Thoracic aorta (tissue), 2 donors: ENCODE data around the gene KIF27. TPM values are rescaled to one million over a fixed set of nuclear protein-coding genes. Genes with fewer than 3 reads are reported as not detected.

Experiments
- ATAC-seq: fragments of 150-250 bp; one replicate; pipeline ENCODE4 v1.8.0; 2017; ENCODE audit warnings: low read depth; ENCODE audit not compliant: insufficient number of reproducible peaks, low FRiP score
- DNase-seq: peaks from one replicate; pipeline ENCODE4 v3.0.0-alpha.2; 2020; ENCODE audit warnings: low spot score
- H3K27ac ChIP-seq, 2 donors: fragments of 200-600 bp; sonication (generic); 1 replicate in 1 of 2; 2 replicates in 1 of 2; pipeline ENCODE4 v1.5.1; 2016; ENCODE audit warnings: mild to moderate bottlenecking in 2 of 2, moderate library complexity in 2 of 2
- H3K27me3 ChIP-seq: fragments of 200-600 bp; sonication (generic); replicated peaks from 2 replicates; pipeline ENCODE4 v1.6.0; 2016; ENCODE audit warnings: mild to moderate bottlenecking; ENCODE audit not compliant: insufficient read depth
- H3K36me3 ChIP-seq: fragments of 200-600 bp; sonication (generic); one replicate; pipeline ENCODE4 v1.5.1; 2016
- H3K4me1 ChIP-seq, 2 donors: fragments of 200-600 bp; sonication (generic); 1 replicate in 1 of 2; 2 replicates in 1 of 2; pipeline versions ENCODE4 v1.5.1 to v1.6.0; 2016; ENCODE audit warnings: low read depth in 2 of 2, mild to moderate bottlenecking in 1 of 2; ENCODE audit not compliant: control insufficient read depth in 1 of 2
- H3K4me3 ChIP-seq: fragments of 200-600 bp; sonication (generic); 2 replicates; pipeline ENCODE4 v1.5.1; 2016; ENCODE audit warnings: mild to moderate bottlenecking
- H3K9me3 ChIP-seq: fragments of 200-600 bp; sonication (generic); 2 replicates; pipeline ENCODE4 v1.5.1; 2016
- CTCF ChIP-seq: fragments of 200-600 bp; sonication (generic); IDR thresholded peaks from one replicate; pipeline ENCODE4 v1.5.1; 2019; ENCODE audit warnings: antibody characterized with exemption
- total RNA-seq, 2 donors: library from RNA; depleted of rRNA; stranded (reverse); fragments of >200 nt; gene quantifications; one replicate each; pipeline versions ENCODE4 v1.1.0 to v1.2.3, GENCODE V29; 2016

Gene KIF27
- total RNA-seq, 2 donors from 2014 or later = 2.3 to 4.3 TPM

GRCh38 chr9:83932851-83933250 is 11.6 kb upstream of the KIF27 start:
- Histone ChIP-seq H3K9me3 (no peaks in the 10 kb centered on the region), H3K27me3 (no peaks in the 10 kb centered on the region), H3K27ac (no peak overlapping the region), H3K36me3 (no peaks in the 10 kb centered on the region), H3K4me3 (no peak overlapping the region), H3K4me1 (peaks cover 0 to 3% of the 10 kb centered on the region in 2 donors)
- ATAC-seq = no peak
- TF ChIP-seq CTCF = no peak
- no peak for DNase-seq

GRCh38 chr9:83932011-83932410 is 10.8 kb upstream of the KIF27 start:
- no peaks in the 10 kb centered on the region for H3K27me3 ChIP-seq
- TF ChIP-seq CTCF = no peak
- no peak overlapping the region for H3K4me3 ChIP-seq
- H3K36me3 ChIP-seq = no peaks in the 10 kb centered on the region
- ATAC-seq (no peak), DNase-seq (no peak)
- H3K9me3 ChIP-seq = no peaks in the 10 kb centered on the region
- peaks cover 0 to 3% of the 10 kb centered on the region in 2 donors for H3K4me1 ChIP-seq
- H3K27ac ChIP-seq = no peak overlapping the region

- Histone ChIP-seq H3K36me3 (no peaks in the 10 kb centered on the region), H3K27ac (no peak overlapping the region), H3K4me3 (no peak overlapping the region), H3K4me1 (peaks cover 0 to 3% of the 10 kb centered on the region in 2 donors), H3K27me3 (no peaks in the 10 kb centered on the region), H3K9me3 (no peaks in the 10 kb centered on the region)
- no peak for DNase-seq
- no peak for TF ChIP-seq CTCF
- ATAC-seq = no peak
Observed at GRCh38 chr9:83930881-83931280, 9.6 kb upstream of the KIF27 start.

- DNase-seq = no peak
- no peaks in the 10 kb centered on the region for H3K36me3 ChIP-seq
- no peaks in the 10 kb centered on the region for H3K27me3 ChIP-seq
- H3K4me3 ChIP-seq = no peak overlapping the region
- no peak for ATAC-seq
- no peak overlapping the region for H3K27ac ChIP-seq
- TF ChIP-seq CTCF = no peak
- H3K9me3 ChIP-seq = no peaks in the 10 kb centered on the region
- H3K4me1 ChIP-seq = no peaks in the 10 kb centered on the region
Observed at GRCh38 chr9:83927591-83927990, 6.4 kb upstream of the KIF27 start.

GRCh38 chr9:83920469-83920926 is 734 bp downstream of the KIF27 start:
- Histone ChIP-seq H3K4me3 (peak overlapping the region; percentile 98), H3K27me3 (no peaks in the 10 kb centered on the region), H3K9me3 (no peaks in the 10 kb centered on the region), H3K27ac (peak overlapping the region; percentile 87 to 96), H3K36me3 (no peaks in the 10 kb centered on the region), H3K4me1 (peaks cover 0 to 8% of the 10 kb centered on the region in 2 donors)
- no peak for TF ChIP-seq CTCF
- ATAC-seq (peak; percentile 52), DNase-seq (no peak)
